MV-4-11 (cell line): ENCODE data around the gene PLXDC2.
"Not testable (repeated sequence)": the region's sequence is repeated elsewhere in the genome, so short reads cannot be mapped to it uniquely, and the experiment has no call there.

ENCODE experiments used
- DNase-seq: peaks from one replicate; lab custom pipeline; 2025; lab: John Stamatoyannopoulos, UW

The PLXDC2 gene

DNA sequence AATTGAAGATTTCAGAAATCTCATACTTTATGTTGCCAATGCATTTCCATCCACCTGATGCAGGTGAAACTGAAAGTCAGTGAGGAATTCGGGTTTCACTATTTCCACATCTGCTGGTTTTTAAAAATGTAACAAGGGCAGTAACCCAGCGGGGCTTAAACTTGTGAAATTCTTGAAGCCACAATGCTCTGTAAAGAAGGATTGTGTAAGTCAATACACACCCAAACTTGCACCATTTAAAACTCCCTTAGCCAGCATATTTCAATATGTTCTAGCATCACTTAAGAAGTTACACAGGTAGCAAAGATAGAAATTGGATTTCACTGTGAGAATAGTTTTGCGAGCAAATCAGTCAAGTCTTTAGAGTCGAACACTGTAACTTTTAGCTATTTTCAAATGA, 386.1 kb downstream of the PLXDC2 start:
- DNase-seq: peak; percentile 87

DNA sequence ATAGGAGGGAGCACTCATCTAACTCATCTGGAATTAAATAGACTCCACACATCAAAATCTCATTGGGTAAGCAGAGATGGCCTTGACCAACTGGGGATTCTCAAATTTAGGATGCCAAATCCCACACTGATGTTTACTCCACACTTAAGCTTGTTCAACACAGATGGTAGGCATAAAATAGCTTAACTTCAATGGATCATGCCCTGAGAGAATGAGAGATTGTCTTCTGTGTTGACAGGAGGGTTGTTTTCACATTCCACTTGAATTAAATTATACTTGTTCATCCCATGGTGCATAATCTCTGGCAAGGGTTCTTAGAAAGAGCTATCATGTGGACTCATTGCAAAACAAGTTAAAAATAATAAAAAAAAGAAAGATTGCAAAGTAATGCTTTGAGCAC, 391.4 kb downstream of the PLXDC2 start:
- no peak for DNase-seq

GRCh38 chr10:20209098-20209497, 392.9 kb downstream of the PLXDC2 start:
- DNase-seq: not testable (repeated sequence)

DNA sequence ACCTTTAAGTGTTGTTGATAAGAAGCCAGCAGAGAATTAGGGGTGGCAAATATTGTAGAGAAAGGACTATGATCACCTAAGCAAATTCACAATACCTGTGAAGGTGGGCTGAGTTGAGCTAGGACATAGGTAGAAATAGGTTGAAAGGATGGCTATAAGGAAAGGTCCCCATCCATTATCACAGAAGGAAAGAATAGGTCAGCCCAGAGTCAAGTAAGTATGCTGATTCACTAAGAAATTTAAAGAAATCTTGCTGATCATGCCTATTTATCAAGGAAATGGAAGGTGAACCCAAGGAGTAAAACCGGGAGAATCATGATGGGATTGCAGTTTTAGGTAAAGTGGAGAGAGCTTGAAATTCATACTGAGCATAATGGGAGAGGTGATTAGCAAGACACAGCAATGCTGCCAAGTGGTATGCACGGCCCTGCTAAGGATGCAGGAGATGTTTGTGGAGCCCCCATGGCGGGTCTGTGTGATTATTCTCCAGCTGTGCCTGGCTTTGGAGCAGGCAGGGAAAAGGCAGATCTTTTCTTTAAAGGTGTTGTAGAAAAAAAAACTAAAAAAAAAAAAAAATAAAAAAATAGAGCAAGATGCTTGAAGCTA, 399.4 kb downstream of the PLXDC2 start:
- DNase-seq: no peak

DNA sequence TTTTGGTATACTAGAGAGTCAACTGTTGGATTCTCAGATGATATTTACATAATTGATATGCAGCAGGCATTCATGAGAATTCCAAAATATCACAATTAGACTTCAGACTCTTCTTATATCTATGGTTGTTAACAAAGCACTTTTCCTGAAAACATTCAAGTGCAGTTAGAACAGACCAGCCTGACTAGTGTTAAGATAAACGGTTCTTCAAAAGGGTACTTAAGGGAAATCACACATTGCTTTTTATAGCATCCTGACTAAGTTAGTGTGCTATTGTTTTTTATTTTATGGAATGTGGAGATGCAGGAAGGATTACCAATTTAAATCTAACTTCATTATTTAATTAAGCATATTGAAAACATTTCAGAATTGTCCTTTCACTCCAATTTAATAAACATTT, 405.1 kb downstream of the PLXDC2 start:
- DNase-seq: no peak

GRCh38 chr10:20228729-20229128, 412.5 kb downstream of the PLXDC2 start:
- peak; percentile 63 for DNase-seq

GRCh38 chr10:20232079-20232705, 416.0 kb downstream of the PLXDC2 start:
- DNase-seq: no peak

- DNase-seq: no peak
These were observed 417.2 kb downstream of the PLXDC2 start for GRCh38 chr10:20233423-20233822.

- DNase-seq: no peak
These were observed 418.3 kb downstream of the PLXDC2 start for GRCh38 chr10:20234579-20234978.

DNA sequence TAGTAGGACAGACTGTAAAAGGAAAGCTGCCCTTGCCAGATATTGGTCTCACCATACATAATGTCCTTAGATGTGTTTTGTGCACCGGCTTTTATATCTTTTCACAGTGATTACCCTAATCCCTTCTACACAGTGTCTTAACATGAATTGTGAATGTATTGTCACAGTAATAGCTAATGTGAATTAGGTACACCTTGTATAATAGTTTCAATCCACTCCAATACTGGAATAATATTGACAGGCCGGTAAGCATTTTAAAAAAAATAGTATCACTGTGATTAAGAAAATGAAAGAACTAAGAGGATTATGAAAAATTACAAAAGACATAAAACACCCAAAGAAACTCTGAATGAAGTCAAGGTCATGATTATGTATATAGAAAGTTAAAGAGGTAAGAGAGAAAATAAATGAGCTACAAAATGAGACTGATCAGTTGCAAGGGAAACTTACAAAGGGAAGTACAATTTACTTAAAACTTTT, 420.9 kb downstream of the PLXDC2 start:
- DNase-seq: no peak

- no peak for DNase-seq
These were observed 421.4 kb downstream of the PLXDC2 start for GRCh38 chr10:20237586-20237985.

GRCh38 chr10:20240643-20241042, 424.4 kb downstream of the PLXDC2 start:
- DNase-seq: no peak

DNA sequence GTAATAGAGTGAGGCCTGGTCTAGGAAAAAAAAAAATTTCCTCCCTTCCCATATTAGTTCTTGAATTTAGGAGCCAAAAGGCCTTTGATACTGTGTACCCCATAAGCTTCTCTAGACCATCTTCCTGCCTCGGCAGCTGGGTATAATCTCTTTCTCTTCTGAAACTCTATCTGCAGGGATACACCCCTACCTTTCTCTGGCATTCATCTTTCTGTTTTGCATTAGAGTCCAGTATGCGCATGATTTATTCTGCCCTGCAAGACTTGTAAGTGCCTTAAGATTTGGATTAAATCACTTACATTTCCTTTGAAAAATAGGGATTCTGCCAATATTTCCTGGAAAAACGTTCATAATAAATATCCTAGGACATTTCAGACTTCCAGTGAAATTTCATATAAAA, 431.2 kb downstream of the PLXDC2 start:
- DNase-seq: no peak

- DNase-seq: no peak
These were observed 431.9 kb downstream of the PLXDC2 start for GRCh38 chr10:20247891-20248708.

DNA sequence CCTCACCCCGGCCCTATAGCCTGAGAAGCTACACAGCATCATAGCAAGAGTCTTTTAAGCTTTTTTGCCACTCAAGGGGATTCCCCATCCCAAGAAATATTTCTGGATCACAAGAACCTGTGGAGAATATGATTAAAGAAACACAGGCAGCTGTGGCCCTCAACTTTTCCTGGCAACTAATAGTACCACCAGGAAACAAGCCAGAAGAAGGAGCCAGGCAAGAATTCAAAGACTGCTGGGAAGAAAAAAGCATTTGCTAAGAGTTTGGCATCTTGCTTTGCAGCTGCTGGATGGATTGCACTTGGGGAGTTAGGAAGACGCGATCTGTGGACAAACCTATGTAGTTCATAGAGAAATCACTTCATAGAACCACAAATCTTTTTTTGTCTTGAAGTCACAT, 437.8 kb downstream of the PLXDC2 start:
- DNase-seq: no peak

DNA sequence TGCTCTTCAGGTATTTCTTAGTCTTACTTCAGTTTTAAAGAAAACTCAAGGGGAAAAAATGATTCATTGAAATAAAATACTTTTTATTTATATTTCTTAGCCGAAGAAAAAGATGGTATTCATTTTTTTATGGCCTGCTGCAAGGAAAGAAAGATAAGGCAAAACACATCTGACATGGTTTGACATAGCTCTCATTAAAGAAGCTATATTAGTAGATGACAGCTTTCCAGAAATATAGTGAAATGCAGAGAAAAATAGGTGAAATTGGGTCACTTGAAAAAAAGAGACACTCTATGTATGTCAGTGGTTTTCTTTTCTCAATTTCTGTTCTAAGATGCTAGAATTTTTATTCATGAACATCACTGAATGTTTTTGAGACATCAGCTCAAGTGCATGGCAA, 438.3 kb downstream of the PLXDC2 start:
- no peak for DNase-seq

DNA sequence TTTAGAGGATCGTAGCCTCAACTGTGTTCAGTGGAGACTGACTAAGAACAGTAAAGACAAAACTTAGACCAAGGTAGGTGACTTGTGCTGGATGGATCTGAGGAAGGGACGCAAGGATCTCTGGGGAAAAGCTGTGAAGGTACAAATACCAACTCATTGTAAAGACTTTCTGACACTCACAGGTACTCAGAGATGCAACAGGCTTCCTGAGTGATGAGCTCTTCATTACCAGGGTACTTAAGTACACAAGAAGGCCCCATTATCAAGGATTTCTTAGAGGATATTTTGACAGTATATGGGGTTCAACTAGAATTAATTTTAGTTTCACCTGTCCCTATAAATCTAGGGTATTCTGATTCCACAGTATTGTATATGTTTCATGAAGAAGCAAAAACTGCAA, 440.7 kb downstream of the PLXDC2 start:
- no peak for DNase-seq

GRCh38 chr10:20257422-20257821, 441.2 kb downstream of the PLXDC2 start:
- DNase-seq: no peak

GRCh38 chr10:20265146-20265545, 448.9 kb downstream of the PLXDC2 start:
- DNase-seq: no peak

- DNase-seq: no peak
These were observed 451.5 kb downstream of the PLXDC2 start for GRCh38 chr10:20267734-20268133.

- DNase-seq: no peak
These were observed 455.3 kb downstream of the PLXDC2 start for GRCh38 chr10:20271490-20271889.

- no peak for DNase-seq
These were observed 456.4 kb downstream of the PLXDC2 start for GRCh38 chr10:20272608-20273007.

- DNase-seq: peak; percentile 26
These were observed 458.3 kb downstream of the PLXDC2 start for GRCh38 chr10:20274571-20274970.
